IMR-90 (cell line): Measurements from ENCODE around the gene PTPN3. TPM values are rescaled to one million over a fixed set of nuclear protein-coding genes. Genes with fewer than 3 reads are reported as not detected.

Experiments used
- ATAC-seq: fragments of 200-7000 bp; cut with Tn5 transposase; 2 replicates; pipeline ENCODE4 v1.9.1; 2020; ENCODE audit warnings: low read depth, mild to moderate bottlenecking, moderate library complexity
- BruUV-seq: library from RNA; stranded (reverse); fragments of 400-500 nt; replicated peaks from 2 replicates; lab custom pipeline; 2021; lab: Mats Ljungman, UMichigan
- CTCF ChIA-PET: fragments of 300-600 bp; formaldehyde crosslinking; extraction: SDS; loops from one replicate; lab custom pipeline; 2021; ENCODE audit warnings: antibody characterized with exemption; lab: Yijun Ruan, JAX
- POLR2A ChIA-PET: fragments of 300-600 bp; sonication (Branson Sonifier 250); formaldehyde crosslinking; loops from one replicate; lab custom pipeline; 2022; ENCODE audit warnings: antibody characterized with exemption; ENCODE audit not compliant: unreplicated experiment; lab: Charles Lee
- DNase-seq: peaks from one replicate; pipeline ENCODE4 v3.0.0; 2013
- H2AFZ ChIP-seq: replicated peaks from 2 replicates; pipeline ENCODE3; 2013; ENCODE audit warnings: low read length, mild to moderate bottlenecking; ENCODE audit not compliant: poor library complexity
- H2AK5ac ChIP-seq: 2 replicates; pipeline ENCODE4 v1.6.1; 2013; ENCODE audit warnings: low read depth, low read length, inconsistent platforms
- H2AK9ac ChIP-seq: replicated peaks from 2 replicates; pipeline ENCODE3; 2013; ENCODE audit warnings: mild to moderate bottlenecking, low read depth, low read length, moderate library complexity; ENCODE audit not compliant: poor library complexity
- H2BK120ac ChIP-seq: 2 replicates; pipeline ENCODE4 v1.6.1; 2013; ENCODE audit warnings: low read depth, low read length, inconsistent platforms
- H2BK15ac ChIP-seq: 3 replicates; pipeline ENCODE4 v1.6.1; 2013; ENCODE audit warnings: low read depth, low read length, inconsistent platforms
- H2BK20ac ChIP-seq: 2 replicates; pipeline ENCODE4 v1.6.1; 2013; ENCODE audit warnings: low read depth, mild to moderate bottlenecking, inconsistent platforms, low read length, moderate library complexity
- H2BK5ac ChIP-seq: 2 replicates; pipeline ENCODE4 v1.6.1; 2013; ENCODE audit warnings: mild to moderate bottlenecking, low read depth, low read length, inconsistent platforms; ENCODE audit not compliant: poor library complexity, severe bottlenecking
- H3K14ac ChIP-seq: replicated peaks from 2 replicates; pipeline ENCODE4 v1.6.1; 2013; ENCODE audit warnings: low read depth, low read length, inconsistent platforms
- H3K18ac ChIP-seq: 2 replicates; pipeline ENCODE4 v1.6.1; 2013; ENCODE audit warnings: low read depth, low read length, control low read depth
- H3K23ac ChIP-seq: 2 replicates; pipeline ENCODE4 v1.6.1; 2013; ENCODE audit warnings: low read depth, low read length, inconsistent platforms
- H3K27ac ChIP-seq: 2 replicates; pipeline ENCODE4 v1.5.1; 2013; ENCODE audit warnings: mild to moderate bottlenecking, control low read depth, low read length; ENCODE audit not compliant: insufficient read depth
- H3K27me3 ChIP-seq: 2 replicates; pipeline ENCODE4 v1.6.1; 2013; ENCODE audit warnings: low read length; ENCODE audit not compliant: control insufficient read depth, insufficient read depth
- H3K36me3 ChIP-seq: 2 replicates; pipeline ENCODE4 v1.6.1; 2013; ENCODE audit warnings: low read length, mixed read lengths; ENCODE audit not compliant: control insufficient read depth, insufficient read depth
- H3K4ac ChIP-seq: 2 replicates; pipeline ENCODE4 v1.6.1; 2013; ENCODE audit warnings: low read depth, low read length, inconsistent platforms
- H3K4me1 ChIP-seq: 2 replicates; pipeline ENCODE4 v1.6.1; 2013; ENCODE audit warnings: low read length, mixed read lengths; ENCODE audit not compliant: control insufficient read depth, insufficient read depth
- H3K4me2 ChIP-seq: 2 replicates; pipeline ENCODE4 v1.6.1; 2013; ENCODE audit warnings: low read depth, mild to moderate bottlenecking, control low read depth, low read length, moderate library complexity
- H3K4me3 ChIP-seq: 2 replicates; pipeline ENCODE4 v1.5.1; 2013; ENCODE audit warnings: low read depth, mild to moderate bottlenecking, control low read depth, low read length, moderate library complexity; ENCODE audit not compliant: insufficient read depth
- H3K56ac ChIP-seq: 2 replicates; pipeline ENCODE4 v1.6.1; 2013; ENCODE audit warnings: low read length, inconsistent platforms; ENCODE audit not compliant: insufficient read depth; ENCODE audit errors: extremely low read depth
- H3K79me1 ChIP-seq, 2 experiments: 2 replicates each; pipeline ENCODE4 v1.6.1; 2013; ENCODE audit warnings: low read length in 2 of 2, inconsistent platforms in 1 of 2, low read depth in 1 of 2
- H3K9ac ChIP-seq: 2 replicates; pipeline ENCODE4 v1.6.1; 2013; ENCODE audit warnings: low read depth, low read length, control low read depth
- H3K9me1 ChIP-seq: 2 replicates; pipeline ENCODE4 v1.6.1; 2013; ENCODE audit warnings: low read length, inconsistent platforms; ENCODE audit not compliant: insufficient read depth
- H3K9me3 ChIP-seq: 2 replicates; pipeline ENCODE4 v1.6.1; 2013; ENCODE audit warnings: low read length; ENCODE audit not compliant: control insufficient read depth, insufficient read depth
- H4K20me1 ChIP-seq: 2 replicates; pipeline ENCODE4 v1.6.1; 2013; ENCODE audit warnings: low read length, inconsistent platforms; ENCODE audit not compliant: insufficient read depth
- H4K5ac ChIP-seq: 2 replicates; pipeline ENCODE4 v1.6.1; 2013; ENCODE audit warnings: mild to moderate bottlenecking, low read depth, low read length, control low read depth
- H4K8ac ChIP-seq, 2 experiments: 2 replicates each; pipeline ENCODE4 v1.6.1; 2013; ENCODE audit warnings: low read depth in 2 of 2, low read length in 2 of 2, control low read depth in 1 of 2, inconsistent platforms in 1 of 2
- H4K91ac ChIP-seq: 2 replicates; pipeline ENCODE4 v1.6.1; 2013; ENCODE audit warnings: low read depth, low read length, inconsistent platforms; ENCODE audit not compliant: insufficient read depth
- BHLHE40 ChIP-seq: fragments of 150-350 bp; IDR thresholded peaks from 2 replicates; pipeline ENCODE4 v1.6.1; 2016; ENCODE audit warnings: mild to moderate bottlenecking, low read depth, low read length
- CEBPB ChIP-seq: IDR thresholded peaks from 2 replicates; pipeline ENCODE4 v1.6.1; 2012; ENCODE audit warnings: low read depth, low read length, improper control_type of control experiment
- CHD1 ChIP-seq: IDR thresholded peaks from 2 replicates; pipeline ENCODE4 v1.6.1; 2012; ENCODE audit warnings: low read depth, low read length, improper control_type of control experiment
- MAFK ChIP-seq: IDR thresholded peaks from 2 replicates; pipeline ENCODE4 v1.6.1; 2012; ENCODE audit warnings: low read depth, low read length, improper control_type of control experiment
- MXI1 ChIP-seq: IDR thresholded peaks from 2 replicates; pipeline ENCODE4 v1.6.1; 2012; ENCODE audit warnings: low read depth, mild to moderate bottlenecking, low read length, moderate library complexity, borderline replicate concordance
- NFE2L2 ChIP-seq: fragments of 150-350 bp; IDR thresholded peaks from 2 replicates; pipeline ENCODE4 v1.6.1; 2016; ENCODE audit warnings: low read depth, mild to moderate bottlenecking, low read length
- POLR2A ChIP-seq: IDR thresholded peaks from 2 replicates; pipeline ENCODE4 v1.6.1; 2012; ENCODE audit warnings: mild to moderate bottlenecking, low read depth, low read length
- RAD21 ChIP-seq: IDR thresholded peaks from 2 replicates; pipeline ENCODE4 v1.6.1; 2012; ENCODE audit warnings: low read length, improper control_type of control experiment
- RCOR1 ChIP-seq: IDR thresholded peaks from 2 replicates; pipeline ENCODE4 v1.6.1; 2012; ENCODE audit warnings: mild to moderate bottlenecking, low read length, improper control_type of control experiment; ENCODE audit not compliant: insufficient replicate concordance
- RFX5 ChIP-seq: IDR thresholded peaks from 2 replicates; pipeline ENCODE4 v1.8.0; 2012; ENCODE audit warnings: low read depth, mild to moderate bottlenecking, low read length, moderate library complexity
- SMC3 ChIP-seq: fragments of 150-350 bp; IDR thresholded peaks from 2 replicates; pipeline ENCODE4 v1.6.1; 2016; ENCODE audit warnings: low read depth, mild to moderate bottlenecking, antibody characterized with exemption, low read length, moderate library complexity
- dilution Hi-C: fragments of 300-500 bp; cut with HindIII; formaldehyde crosslinking; loops from one replicate; pipeline ENCODE4 v1.14.3; 2018; ENCODE audit warnings: low sequenced_read_pairs; ENCODE audit not compliant: unreplicated experiment
- in situ Hi-C: fragments of 300-500 bp; cut with MboI; formaldehyde crosslinking; loops from 3 replicates; pipeline ENCODE4 v1.14.3; 2019; ENCODE audit warnings: low sequenced_read_pairs, inconsistent platforms, mixed read lengths
- intact Hi-C: fragments of 100-400 bp; cut with micrococcal nuclease; formaldehyde crosslinking; loops from 2 replicates; pipeline ENCODE4 v1.10.0; 2022
- polyA plus RNA-seq, 3 experiments: library from polyadenylated mRNA; depleted of rRNA; stranded (reverse); fragments of >200 nt; gene quantifications; 2 replicates each; pipeline ENCODE4 v1.2.3, GENCODE V29; 2012; ENCODE audit warnings: low replicate concordance in 1 of 3
- total RNA-seq: library from RNA; depleted of rRNA; stranded (reverse); fragments of >200 nt; gene quantifications from 2 replicates; pipeline ENCODE4 v1.2.3, GENCODE V29; 2012
- TF ChIP-seq, protein P1 (sequence below): fragments of 150-350 bp; IDR thresholded peaks from 2 replicates; pipeline ENCODE4 v1.6.1; 2017; ENCODE audit warnings: mild to moderate bottlenecking, antibody characterized with exemption, low read length, low read depth
- TF ChIP-seq, protein P2 (sequence below): fragments of 150-350 bp; IDR thresholded peaks from 2 replicates; pipeline ENCODE4 v1.6.1; 2016; ENCODE audit warnings: low read depth, mild to moderate bottlenecking, low read length, moderate library complexity, borderline replicate concordance
- TF ChIP-seq, protein P3 (sequence below): conservative IDR thresholded peaks from 2 replicates; pipeline ENCODE4 v1.5.1; 2012; ENCODE audit warnings: mild to moderate bottlenecking, low read depth, low read length, improper control_type of control experiment

PTPN3 gene
- total and polyA plus RNA-seq, 2 of the 4 experiments (the other 2 are of a cell fraction): 0.72 to 0.89 TPM

DNA sequence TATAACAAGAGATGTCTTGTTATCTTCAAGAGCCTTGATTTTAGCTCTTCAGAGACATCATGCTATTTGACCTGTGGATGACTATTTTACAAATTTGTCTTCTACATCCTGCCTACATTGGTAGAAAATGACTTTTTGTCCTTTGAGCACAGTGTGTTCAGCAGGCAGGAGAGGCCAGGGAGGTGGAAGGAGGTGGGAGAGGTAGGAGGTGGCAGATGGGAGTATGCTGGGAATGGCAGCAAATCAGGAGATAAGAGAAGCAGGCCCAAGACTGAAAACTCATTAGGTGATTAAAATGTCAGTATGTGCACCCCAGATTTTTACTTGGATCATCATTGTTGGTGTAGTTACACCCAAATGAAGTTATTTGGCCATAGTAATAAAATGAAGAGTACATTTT is 44.1 kb downstream of the PTPN3 start:
- in situ Hi-C loops: no loop called here
- Histone ChIP-seq H2BK20ac (no peak overlapping the region), H3K9me3 (no peaks in the 10 kb centered on the region), H3K27me3 (no peaks in the 10 kb centered on the region; the same call in 1 of the 2 replicates), H2AFZ (no peak overlapping the region), H3K9ac (no peak overlapping the region), H2BK5ac (peak overlapping the region; percentile 2), H3K27ac (no peak overlapping the region), H3K9me1 (no peaks in the 10 kb centered on the region), H3K56ac (no peak overlapping the region), H4K20me1 (no peaks in the 10 kb centered on the region), H3K79me1 (no peaks in the 10 kb centered on the region), H3K14ac (no peak overlapping the region), H2BK15ac (no peak overlapping the region), H3K23ac (no peak overlapping the region), H3K4me3 (no peak overlapping the region), H3K4me2 (no peak overlapping the region), H3K4me1 (no peaks in the 10 kb centered on the region; the same call in 1 of the 2 replicates), H2AK5ac (no peak overlapping the region), H3K36me3 (no peaks in the 10 kb centered on the region), H2BK120ac (no peak overlapping the region), H3K18ac (peak overlapping the region; percentile 59; the same call in 1 of the 2 replicates), H4K5ac (no peak overlapping the region), H4K91ac (no peak overlapping the region), H4K8ac (no peak overlapping the region; a peak in 1 of 4 replicates), H3K4ac (no peak overlapping the region), H2AK9ac (no peak overlapping the region)
- ATAC-seq (no peak), DNase-seq (no peak)
- TF ChIP-seq CEBPB (no peak), SMC3 (no peak), BHLHE40 (no peak), POLR2A (no peak), RCOR1 (no peak), RFX5 (no peak), NFE2L2 (no peak), RAD21 (no peak), CHD1 (no peak), MXI1 (no peak), MAFK (no peak)
- TF ChIP-seq, protein P1, sequence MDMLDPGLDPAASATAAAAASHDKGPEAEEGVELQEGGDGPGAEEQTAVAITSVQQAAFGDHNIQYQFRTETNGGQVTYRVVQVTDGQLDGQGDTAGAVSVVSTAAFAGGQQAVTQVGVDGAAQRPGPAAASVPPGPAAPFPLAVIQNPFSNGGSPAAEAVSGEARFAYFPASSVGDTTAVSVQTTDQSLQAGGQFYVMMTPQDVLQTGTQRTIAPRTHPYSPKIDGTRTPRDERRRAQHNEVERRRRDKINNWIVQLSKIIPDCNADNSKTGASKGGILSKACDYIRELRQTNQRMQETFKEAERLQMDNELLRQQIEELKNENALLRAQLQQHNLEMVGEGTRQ: no peak
- TF ChIP-seq, protein P2, sequence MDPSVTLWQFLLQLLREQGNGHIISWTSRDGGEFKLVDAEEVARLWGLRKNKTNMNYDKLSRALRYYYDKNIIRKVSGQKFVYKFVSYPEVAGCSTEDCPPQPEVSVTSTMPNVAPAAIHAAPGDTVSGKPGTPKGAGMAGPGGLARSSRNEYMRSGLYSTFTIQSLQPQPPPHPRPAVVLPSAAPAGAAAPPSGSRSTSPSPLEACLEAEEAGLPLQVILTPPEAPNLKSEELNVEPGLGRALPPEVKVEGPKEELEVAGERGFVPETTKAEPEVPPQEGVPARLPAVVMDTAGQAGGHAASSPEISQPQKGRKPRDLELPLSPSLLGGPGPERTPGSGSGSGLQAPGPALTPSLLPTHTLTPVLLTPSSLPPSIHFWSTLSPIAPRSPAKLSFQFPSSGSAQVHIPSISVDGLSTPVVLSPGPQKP: no peak
- TF ChIP-seq, protein P3, sequence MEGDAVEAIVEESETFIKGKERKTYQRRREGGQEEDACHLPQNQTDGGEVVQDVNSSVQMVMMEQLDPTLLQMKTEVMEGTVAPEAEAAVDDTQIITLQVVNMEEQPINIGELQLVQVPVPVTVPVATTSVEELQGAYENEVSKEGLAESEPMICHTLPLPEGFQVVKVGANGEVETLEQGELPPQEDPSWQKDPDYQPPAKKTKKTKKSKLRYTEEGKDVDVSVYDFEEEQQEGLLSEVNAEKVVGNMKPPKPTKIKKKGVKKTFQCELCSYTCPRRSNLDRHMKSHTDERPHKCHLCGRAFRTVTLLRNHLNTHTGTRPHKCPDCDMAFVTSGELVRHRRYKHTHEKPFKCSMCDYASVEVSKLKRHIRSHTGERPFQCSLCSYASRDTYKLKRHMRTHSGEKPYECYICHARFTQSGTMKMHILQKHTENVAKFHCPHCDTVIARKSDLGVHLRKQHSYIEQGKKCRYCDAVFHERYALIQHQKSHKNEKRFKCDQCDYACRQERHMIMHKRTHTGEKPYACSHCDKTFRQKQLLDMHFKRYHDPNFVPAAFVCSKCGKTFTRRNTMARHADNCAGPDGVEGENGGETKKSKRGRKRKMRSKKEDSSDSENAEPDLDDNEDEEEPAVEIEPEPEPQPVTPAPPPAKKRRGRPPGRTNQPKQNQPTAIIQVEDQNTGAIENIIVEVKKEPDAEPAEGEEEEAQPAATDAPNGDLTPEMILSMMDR: no peak
- dilution Hi-C loops: no loop called here
- BruUV-seq: no TSS peak
- intact Hi-C loops: no loop called here
- POLR2A ChIA-PET: no interaction called here
- CTCF ChIA-PET: interaction anchor here (1.3 kb wide), 1 partner anchor 16 kb away, joined by 3 read pairs; no protein-coding TSS in a partner anchor
